H1 (cell line): ENCODE data around the gene AKR1B1. TPM values are rescaled to one million over a fixed set of nuclear protein-coding genes. Genes with fewer than 3 reads are reported as not detected.

Source experiments
- polyA plus RNA-seq, 7 experiments: library from polyadenylated mRNA; depleted of rRNA in 3 of 7; stranded (reverse) in 5 of 7; unstranded in 2 of 7; fragments of >200 nt in 5 of 7; fragments of 200-250 nt in 2 of 7; gene quantifications; 1 replicate in 5 of 7; 2 replicates in 1 of 7; 4 replicates in 1 of 7; pipeline versions ENCODE4 v1.2.1 to v1.2.3, GENCODE V29; 2011 to 2013; ENCODE audit warnings: missing spikeins in 2 of 7, mixed read lengths in 2 of 7
- total RNA-seq: library from RNA; stranded (reverse); fragmentation: NEBNext Ultra II Directional; extraction: Animal tissue kit (Norgen Biotek cat#: 25700); gene quantifications from 2 replicates; pipeline ENCODE4 v1.2.1, GENCODE V29; 2021
- TF ChIP-seq, protein P1 (sequence below): fragments of 300-600 bp; sonication (generic); IDR thresholded peaks from 2 replicates; pipeline ENCODE4 v1.7.1; 2012; ENCODE audit warnings: low read length, moderate library complexity, mild to moderate bottlenecking, inconsistent platforms; ENCODE audit not compliant: insufficient replicate concordance

Gene AKR1B1
- total and polyA plus RNA-seq, 2 of the 8 experiments (the other 6 are each of a cell fraction or from before 2014, with no cell fraction given) = 195 to 273 TPM

DNA sequence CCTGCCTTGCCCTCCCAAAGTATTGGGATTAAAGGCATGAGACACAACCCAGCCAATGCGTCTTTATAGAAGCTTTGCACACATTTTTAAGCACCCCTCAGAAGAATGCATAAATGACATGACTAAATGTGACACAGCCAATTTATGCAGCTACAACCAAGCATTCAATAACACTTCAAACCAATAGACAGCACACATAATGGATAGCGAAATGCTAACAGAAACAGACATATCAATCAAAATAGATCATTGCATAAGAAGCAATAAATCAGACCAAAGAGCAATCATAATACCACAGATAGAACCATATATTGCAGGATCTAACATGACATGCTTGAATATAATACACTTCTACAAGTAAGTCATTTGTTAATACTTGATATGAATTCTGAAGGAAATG lies 34.2 kb upstream of the AKR1B1 start (continued):
- TF ChIP-seq, protein P1, sequence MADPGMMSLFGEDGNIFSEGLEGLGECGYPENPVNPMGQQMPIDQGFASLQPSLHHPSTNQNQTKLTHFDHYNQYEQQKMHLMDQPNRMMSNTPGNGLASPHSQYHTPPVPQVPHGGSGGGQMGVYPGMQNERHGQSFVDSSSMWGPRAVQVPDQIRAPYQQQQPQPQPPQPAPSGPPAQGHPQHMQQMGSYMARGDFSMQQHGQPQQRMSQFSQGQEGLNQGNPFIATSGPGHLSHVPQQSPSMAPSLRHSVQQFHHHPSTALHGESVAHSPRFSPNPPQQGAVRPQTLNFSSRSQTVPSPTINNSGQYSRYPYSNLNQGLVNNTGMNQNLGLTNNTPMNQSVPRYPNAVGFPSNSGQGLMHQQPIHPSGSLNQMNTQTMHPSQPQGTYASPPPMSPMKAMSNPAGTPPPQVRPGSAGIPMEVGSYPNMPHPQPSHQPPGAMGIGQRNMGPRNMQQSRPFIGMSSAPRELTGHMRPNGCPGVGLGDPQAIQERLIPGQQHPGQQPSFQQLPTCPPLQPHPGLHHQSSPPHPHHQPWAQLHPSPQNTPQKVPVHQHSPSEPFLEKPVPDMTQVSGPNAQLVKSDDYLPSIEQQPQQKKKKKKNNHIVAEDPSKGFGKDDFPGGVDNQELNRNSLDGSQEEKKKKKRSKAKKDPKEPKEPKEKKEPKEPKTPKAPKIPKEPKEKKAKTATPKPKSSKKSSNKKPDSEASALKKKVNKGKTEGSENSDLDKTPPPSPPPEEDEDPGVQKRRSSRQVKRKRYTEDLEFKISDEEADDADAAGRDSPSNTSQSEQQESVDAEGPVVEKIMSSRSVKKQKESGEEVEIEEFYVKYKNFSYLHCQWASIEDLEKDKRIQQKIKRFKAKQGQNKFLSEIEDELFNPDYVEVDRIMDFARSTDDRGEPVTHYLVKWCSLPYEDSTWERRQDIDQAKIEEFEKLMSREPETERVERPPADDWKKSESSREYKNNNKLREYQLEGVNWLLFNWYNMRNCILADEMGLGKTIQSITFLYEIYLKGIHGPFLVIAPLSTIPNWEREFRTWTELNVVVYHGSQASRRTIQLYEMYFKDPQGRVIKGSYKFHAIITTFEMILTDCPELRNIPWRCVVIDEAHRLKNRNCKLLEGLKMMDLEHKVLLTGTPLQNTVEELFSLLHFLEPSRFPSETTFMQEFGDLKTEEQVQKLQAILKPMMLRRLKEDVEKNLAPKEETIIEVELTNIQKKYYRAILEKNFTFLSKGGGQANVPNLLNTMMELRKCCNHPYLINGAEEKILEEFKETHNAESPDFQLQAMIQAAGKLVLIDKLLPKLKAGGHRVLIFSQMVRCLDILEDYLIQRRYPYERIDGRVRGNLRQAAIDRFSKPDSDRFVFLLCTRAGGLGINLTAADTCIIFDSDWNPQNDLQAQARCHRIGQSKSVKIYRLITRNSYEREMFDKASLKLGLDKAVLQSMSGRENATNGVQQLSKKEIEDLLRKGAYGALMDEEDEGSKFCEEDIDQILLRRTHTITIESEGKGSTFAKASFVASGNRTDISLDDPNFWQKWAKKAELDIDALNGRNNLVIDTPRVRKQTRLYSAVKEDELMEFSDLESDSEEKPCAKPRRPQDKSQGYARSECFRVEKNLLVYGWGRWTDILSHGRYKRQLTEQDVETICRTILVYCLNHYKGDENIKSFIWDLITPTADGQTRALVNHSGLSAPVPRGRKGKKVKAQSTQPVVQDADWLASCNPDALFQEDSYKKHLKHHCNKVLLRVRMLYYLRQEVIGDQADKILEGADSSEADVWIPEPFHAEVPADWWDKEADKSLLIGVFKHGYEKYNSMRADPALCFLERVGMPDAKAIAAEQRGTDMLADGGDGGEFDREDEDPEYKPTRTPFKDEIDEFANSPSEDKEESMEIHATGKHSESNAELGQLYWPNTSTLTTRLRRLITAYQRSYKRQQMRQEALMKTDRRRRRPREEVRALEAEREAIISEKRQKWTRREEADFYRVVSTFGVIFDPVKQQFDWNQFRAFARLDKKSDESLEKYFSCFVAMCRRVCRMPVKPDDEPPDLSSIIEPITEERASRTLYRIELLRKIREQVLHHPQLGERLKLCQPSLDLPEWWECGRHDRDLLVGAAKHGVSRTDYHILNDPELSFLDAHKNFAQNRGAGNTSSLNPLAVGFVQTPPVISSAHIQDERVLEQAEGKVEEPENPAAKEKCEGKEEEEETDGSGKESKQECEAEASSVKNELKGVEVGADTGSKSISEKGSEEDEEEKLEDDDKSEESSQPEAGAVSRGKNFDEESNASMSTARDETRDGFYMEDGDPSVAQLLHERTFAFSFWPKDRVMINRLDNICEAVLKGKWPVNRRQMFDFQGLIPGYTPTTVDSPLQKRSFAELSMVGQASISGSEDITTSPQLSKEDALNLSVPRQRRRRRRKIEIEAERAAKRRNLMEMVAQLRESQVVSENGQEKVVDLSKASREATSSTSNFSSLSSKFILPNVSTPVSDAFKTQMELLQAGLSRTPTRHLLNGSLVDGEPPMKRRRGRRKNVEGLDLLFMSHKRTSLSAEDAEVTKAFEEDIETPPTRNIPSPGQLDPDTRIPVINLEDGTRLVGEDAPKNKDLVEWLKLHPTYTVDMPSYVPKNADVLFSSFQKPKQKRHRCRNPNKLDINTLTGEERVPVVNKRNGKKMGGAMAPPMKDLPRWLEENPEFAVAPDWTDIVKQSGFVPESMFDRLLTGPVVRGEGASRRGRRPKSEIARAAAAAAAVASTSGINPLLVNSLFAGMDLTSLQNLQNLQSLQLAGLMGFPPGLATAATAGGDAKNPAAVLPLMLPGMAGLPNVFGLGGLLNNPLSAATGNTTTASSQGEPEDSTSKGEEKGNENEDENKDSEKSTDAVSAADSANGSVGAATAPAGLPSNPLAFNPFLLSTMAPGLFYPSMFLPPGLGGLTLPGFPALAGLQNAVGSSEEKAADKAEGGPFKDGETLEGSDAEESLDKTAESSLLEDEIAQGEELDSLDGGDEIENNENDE = no peak
- TF ChIP-seq, all 59 proteins: peak for 0
